C4-2B (cell line): ENCODE data around the gene DLGAP1.

ENCODE experiments used
- ZFX ChIP-seq: fragments of 450-650 bp; IDR thresholded peaks from 2 replicates; pipeline ENCODE4 v1.6.1; 2017
- TF ChIP-seq, protein P1 (sequence below): fragments of 450-650 bp; conservative IDR thresholded peaks from 2 replicates; pipeline ENCODE4 v1.5.1; 2017; ENCODE audit warnings: mild to moderate bottlenecking

DNA sequence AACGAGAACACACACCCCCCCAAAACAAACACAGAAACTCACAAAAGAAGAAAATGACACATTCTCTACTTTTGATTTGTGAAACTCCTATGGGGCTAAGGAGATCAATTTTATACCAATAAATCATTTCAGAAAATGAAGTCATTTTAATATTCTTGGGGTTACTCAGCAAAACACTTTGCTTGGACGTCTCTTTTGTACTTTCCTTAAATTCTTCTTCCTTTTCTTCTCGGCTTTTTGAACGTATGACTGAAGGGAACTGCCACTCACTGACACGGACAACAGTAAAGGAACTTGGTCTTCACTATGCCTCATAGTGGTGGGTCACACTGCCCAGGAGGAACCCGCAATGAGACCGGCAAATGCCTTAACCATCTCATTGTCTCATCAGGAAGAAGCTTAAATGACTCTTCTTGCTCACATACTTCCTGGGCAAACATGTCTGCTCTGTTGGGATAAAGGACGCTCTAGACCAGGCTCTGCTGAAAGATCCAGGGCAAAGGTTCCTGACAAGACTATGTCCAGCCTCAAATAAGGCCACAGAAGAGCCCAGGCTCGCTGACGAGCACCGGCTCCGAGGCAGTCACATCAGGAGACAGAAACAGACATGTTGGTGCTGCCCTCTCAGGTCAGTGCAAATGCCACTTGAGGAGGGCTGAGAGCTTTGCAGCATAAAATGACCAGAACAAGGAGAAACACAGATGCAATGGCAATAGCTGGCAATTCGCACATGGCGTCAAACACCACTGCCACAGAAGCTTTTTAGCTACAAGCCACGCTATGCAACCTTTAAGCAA is 799.7 kb downstream of the DLGAP1 start:
- TF ChIP-seq, protein P1, sequence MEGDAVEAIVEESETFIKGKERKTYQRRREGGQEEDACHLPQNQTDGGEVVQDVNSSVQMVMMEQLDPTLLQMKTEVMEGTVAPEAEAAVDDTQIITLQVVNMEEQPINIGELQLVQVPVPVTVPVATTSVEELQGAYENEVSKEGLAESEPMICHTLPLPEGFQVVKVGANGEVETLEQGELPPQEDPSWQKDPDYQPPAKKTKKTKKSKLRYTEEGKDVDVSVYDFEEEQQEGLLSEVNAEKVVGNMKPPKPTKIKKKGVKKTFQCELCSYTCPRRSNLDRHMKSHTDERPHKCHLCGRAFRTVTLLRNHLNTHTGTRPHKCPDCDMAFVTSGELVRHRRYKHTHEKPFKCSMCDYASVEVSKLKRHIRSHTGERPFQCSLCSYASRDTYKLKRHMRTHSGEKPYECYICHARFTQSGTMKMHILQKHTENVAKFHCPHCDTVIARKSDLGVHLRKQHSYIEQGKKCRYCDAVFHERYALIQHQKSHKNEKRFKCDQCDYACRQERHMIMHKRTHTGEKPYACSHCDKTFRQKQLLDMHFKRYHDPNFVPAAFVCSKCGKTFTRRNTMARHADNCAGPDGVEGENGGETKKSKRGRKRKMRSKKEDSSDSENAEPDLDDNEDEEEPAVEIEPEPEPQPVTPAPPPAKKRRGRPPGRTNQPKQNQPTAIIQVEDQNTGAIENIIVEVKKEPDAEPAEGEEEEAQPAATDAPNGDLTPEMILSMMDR, result no peak
- TF ChIP-seq ZFX, result no peak
